Measurements from ENCODE around the gene RUNDC1. TPM values are rescaled to one million over a fixed set of nuclear protein-coding genes. Genes with fewer than 3 reads are reported as not detected.

Gene RUNDC1
- total RNA-seq, 4 donors from 2014 or later: 7.2 to 12.1 (median 10.5) TPM

- no peak for TF ChIP-seq CTCF (IDR thresholded peaks at IDR 0.05; ENCODE audit: low read depth)
Observed at GRCh38 chr17:43030137-43030767, 49.9 kb downstream of the RUNDC1 start.

DNA sequence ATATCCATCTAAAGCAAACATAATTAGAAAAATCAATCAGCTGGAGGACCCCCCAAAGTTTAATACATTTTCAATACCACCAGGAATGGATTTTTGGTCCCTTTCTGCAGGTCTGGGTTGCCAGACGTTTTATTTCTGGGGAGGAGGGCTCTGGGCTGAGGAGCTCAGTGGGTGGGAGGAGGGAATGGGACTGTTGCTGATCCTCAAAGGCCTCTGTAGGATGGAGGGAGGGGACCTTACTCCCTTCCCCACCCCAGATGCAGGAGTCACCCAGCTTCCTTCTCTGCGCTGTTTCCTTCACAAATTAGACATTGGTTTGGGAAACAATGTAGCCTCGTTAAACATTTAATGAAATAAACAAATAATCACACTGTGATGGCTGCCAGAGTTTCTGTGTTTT lies 51.3 kb downstream of the RUNDC1 start:
- TF ChIP-seq CTCF (IDR thresholded peaks at IDR 0.05; ENCODE audit: low read depth): no peak

- TF ChIP-seq CTCF (IDR thresholded peaks at IDR 0.05; ENCODE audit: low read depth): no peak
Observed at GRCh38 chr17:43033948-43034881, 53.9 kb downstream of the RUNDC1 start.

- TF ChIP-seq CTCF (IDR thresholded peaks at IDR 0.05; ENCODE audit: low read depth): no peak
Observed at GRCh38 chr17:43034894-43035293, 54.5 kb downstream of the RUNDC1 start.

DNA sequence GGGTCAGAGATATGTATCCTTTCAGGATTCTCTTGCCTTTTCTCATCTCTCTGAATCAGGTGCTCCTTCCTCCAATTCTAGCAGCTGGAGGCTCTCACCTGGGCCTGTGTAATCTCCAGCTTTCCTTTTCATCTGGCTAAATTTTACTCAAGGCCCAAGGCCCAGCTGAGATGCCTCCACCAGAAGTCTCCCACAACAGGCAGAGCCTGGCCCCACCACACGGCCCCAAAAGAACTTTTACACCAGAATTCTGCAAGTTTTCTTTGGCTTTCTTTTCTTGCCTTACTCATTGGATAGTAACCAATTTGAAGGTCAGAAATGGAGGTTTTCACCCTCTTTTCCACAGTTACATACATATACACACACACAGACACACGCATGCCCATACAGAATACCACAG lies 59.3 kb downstream of the RUNDC1 start:
- TF ChIP-seq CTCF (IDR thresholded peaks at IDR 0.05; ENCODE audit: low read depth): no peak

- TF ChIP-seq CTCF (IDR thresholded peaks at IDR 0.05; ENCODE audit: low read depth): no peak
Observed at GRCh38 chr17:43040655-43041054, 60.3 kb downstream of the RUNDC1 start.

DNA sequence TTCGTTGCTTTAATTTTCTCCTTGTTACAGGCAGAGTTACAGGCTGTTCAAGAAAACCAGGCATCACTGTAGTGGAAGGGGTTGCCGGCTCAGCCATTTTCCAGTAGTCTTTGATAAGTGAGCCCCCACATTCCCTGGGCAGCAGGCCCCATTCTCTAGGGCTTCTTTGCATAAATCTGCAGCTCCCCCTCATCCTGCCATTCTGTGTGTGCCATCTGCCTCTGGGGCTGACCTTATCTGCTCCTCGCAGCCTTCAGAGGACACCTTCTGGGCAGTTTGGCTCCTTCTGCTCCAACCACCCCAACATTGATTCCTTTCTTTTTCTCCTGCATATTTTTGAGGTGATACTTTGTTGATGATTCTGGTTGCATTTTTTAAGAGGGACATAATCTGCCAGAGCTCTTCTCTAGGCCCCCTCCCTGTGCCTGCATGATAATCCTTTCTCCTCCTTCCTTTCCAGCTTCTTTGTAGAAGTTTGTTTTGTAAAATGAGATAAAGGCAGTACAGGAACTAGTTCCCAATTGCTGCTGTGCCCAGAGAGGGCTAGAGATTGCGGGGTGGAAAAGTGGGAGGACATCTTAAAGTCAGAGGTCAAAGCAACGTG lies 61.8 kb downstream of the RUNDC1 start:
- no peak for TF ChIP-seq CTCF (IDR thresholded peaks at IDR 0.05; ENCODE audit: low read depth)
